Gastrocnemius medialis (tissue), 4 donors: ENCODE results near the gene KPNA6.

Source experiments
- CTCF ChIP-seq, 5 experiments: fragments of 450-650 bp in 3 of 5; fragments of 200-600 bp in 2 of 5; sonication (generic) in 2 of 5; IDR thresholded peaks in 4 of 5; conservative IDR thresholded peaks in 1 of 5; 1 replicate in 4 of 5; 2 replicates in 1 of 5; pipeline ENCODE4 v1.5.1; 2016 to 2019; ENCODE audit warnings: antibody characterized with exemption in 5 of 5, mild to moderate bottlenecking in 3 of 5, moderate library complexity in 3 of 5
- POLR2A ChIP-seq, 2 donors: fragments of 450-650 bp; IDR thresholded peaks; one replicate each; pipeline ENCODE4 v1.6.1; 2017; ENCODE audit warnings: antibody characterized with exemption in 2 of 2, mild to moderate bottlenecking in 2 of 2, moderate library complexity in 2 of 2

- TF ChIP-seq CTCF (IDR thresholded peaks at IDR 0.05 in 4 of 5, conservative IDR thresholded peaks at IDR 0.05 in 1 of 5), result no peak
- TF ChIP-seq POLR2A (IDR thresholded peaks at IDR 0.05), result no peak
Measured at GRCh38 chr1:32208469-32208868, 100.6 kb downstream of the KPNA6 start.
